CD4-positive, alpha-beta T cell (primary cell): Measurements from ENCODE around the gene NUSAP1. TPM values are rescaled to one million over a fixed set of nuclear protein-coding genes. Genes with fewer than 3 reads are reported as not detected.

Source experiments
- ATAC-seq: fragments of 200-7000 bp; cut with Tn5 transposase; one replicate; pipeline ENCODE4 v1.10.0; 2022; ENCODE audit warnings: mild to moderate bottlenecking; ENCODE audit not compliant: poor library complexity
- CTCF ChIA-PET: fragments of 350-600 bp; sonication (Branson Sonifier 250); formaldehyde crosslinking; loops from one replicate; lab custom pipeline; 2021; ENCODE audit warnings: antibody characterized with exemption, inconsistent platforms; lab: Charles Lee
- POLR2A ChIA-PET: fragments of 350-600 bp; sonication (Branson Sonifier 250); formaldehyde crosslinking; loops from one replicate; lab custom pipeline; 2021; ENCODE audit warnings: antibody characterized with exemption, inconsistent platforms; lab: Charles Lee
- DNase-seq, 14 experiments: peaks; one replicate each; pipeline ENCODE4 v3.0.0-alpha.2; 2013 to 2020; ENCODE audit warnings: mixed read lengths in 2 of 14
- H3K27ac ChIP-seq, 2 donors: one replicate each; pipeline versions ENCODE4 v1.5.1 to v1.7.0; 2013; ENCODE audit warnings: low read length in 2 of 2, low read depth in 1 of 2, mild to moderate bottlenecking in 1 of 2
- H3K27me3 ChIP-seq, 2 experiments: 1 replicate in 1 of 2; 2 replicates in 1 of 2; pipeline versions ENCODE4 v1.6.1 to v1.7.0; 2013; ENCODE audit warnings: low read length in 2 of 2, control low read depth in 1 of 2, mild to moderate bottlenecking in 1 of 2, moderate library complexity in 1 of 2; ENCODE audit not compliant: insufficient read depth in 2 of 2, control insufficient read depth in 1 of 2
- H3K36me3 ChIP-seq: one replicate; pipeline ENCODE4 v1.6.1; 2013; ENCODE audit warnings: low read length, control low read depth; ENCODE audit not compliant: insufficient read depth
- H3K4me1 ChIP-seq: one replicate; pipeline ENCODE4 v1.6.1; 2013; ENCODE audit warnings: low read length, control low read depth; ENCODE audit not compliant: insufficient read depth
- H3K4me3 ChIP-seq: one replicate; pipeline ENCODE4 v1.5.1; 2013; ENCODE audit warnings: mild to moderate bottlenecking, low read length, moderate library complexity
- H3K9me3 ChIP-seq, 2 experiments: 1 replicate in 1 of 2; 2 replicates in 1 of 2; pipeline versions ENCODE4 v1.6.1 to v1.7.0; 2013; ENCODE audit warnings: low read length in 2 of 2, mild to moderate bottlenecking in 2 of 2, control low read depth in 1 of 2, moderate library complexity in 1 of 2; ENCODE audit not compliant: control insufficient read depth in 1 of 2, insufficient read depth in 1 of 2
- H3K27ac Mint-ChIP-seq: one replicate; pipeline ENCODE4 v1.8.0; 2020; ENCODE audit warnings: mixed read lengths
- H3K27me3 Mint-ChIP-seq: one replicate; pipeline ENCODE4 v1.8.0; 2021; ENCODE audit warnings: mixed read lengths
- H3K36me3 Mint-ChIP-seq: one replicate; pipeline ENCODE4 v1.8.0; 2021; ENCODE audit warnings: low read depth, mixed read lengths
- H3K4me1 Mint-ChIP-seq: one replicate; pipeline ENCODE4 v1.8.0; 2021; ENCODE audit warnings: low read depth, mixed read lengths
- H3K4me3 Mint-ChIP-seq: one replicate; pipeline ENCODE4 v1.8.0; 2020; ENCODE audit warnings: mild to moderate bottlenecking, mixed read lengths
- H3K9me3 Mint-ChIP-seq: one replicate; pipeline ENCODE4 v1.8.0; 2020; ENCODE audit warnings: mixed read lengths
- intact Hi-C, 2 experiments: fragments of 100-400 bp; cut with DNase I in 1 of 2; cut with micrococcal nuclease in 1 of 2; formaldehyde crosslinking; loops; one replicate each; pipeline versions ENCODE4 v1.15.1 to v1.9.0; 2023 to 2025; cut with DNase I, micrococcal nuclease
- total RNA-seq, 174 experiments: library from RNA in 2 of 174; stranded (reverse) in 2 of 174; gene quantifications; one replicate each; pipeline ENCODE4 v1.2.3 and lab custom pipeline; 2021 to 2026
- TF ChIP-seq, protein P1 (sequence below): fragments of 200-600 bp; IDR thresholded peaks from one replicate; pipeline ENCODE4 v1.8.0; 2022; ENCODE audit warnings: antibody characterized with exemption, mild to moderate bottlenecking

The NUSAP1 gene
- total RNA-seq, 2 experiments from 2014 or later: 2.2 to 2.3 TPM

DNA sequence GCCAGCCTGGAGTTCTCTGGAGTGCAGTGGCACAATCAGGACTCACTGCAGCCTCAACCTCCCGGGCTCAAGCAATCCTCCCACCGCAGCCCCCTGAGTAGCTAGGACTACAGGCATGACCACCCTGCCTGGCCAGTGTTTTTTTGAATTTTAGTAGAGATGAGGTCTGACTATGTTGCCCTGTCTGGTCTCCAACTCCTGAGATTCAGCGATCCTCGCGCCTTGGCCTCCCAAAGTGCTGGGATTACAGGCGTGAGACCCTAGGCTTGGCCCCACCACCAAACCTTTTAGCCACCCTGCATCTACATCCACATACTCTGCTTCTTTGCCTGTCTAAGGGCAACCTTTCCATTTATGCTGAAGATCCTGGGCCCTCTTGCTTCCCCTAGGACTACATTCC, 4.4 kb downstream of the NUSAP1 start:
- Histone ChIP-seq H3K4me3 (no peak overlapping the region), H3K9me3 (no peaks in the 10 kb centered on the region), H3K36me3 (no peaks in the 10 kb centered on the region), H3K27me3 (no peaks in the 10 kb centered on the region), H3K4me1 (peaks cover 20% of the 10 kb centered on the region), H3K27ac (no peak overlapping the region)
- Mint-ChIP-seq H3K9me3 (no peaks in the 10 kb centered on the region), H3K27me3 (no peaks in the 10 kb centered on the region), H3K4me3 (no peak overlapping the region), H3K36me3 (peaks cover 12% of the 10 kb centered on the region), H3K4me1 (peaks cover 20% of the 10 kb centered on the region), H3K27ac (no peak overlapping the region)
- DNase-seq (no peak), ATAC-seq (no peak)
- TF ChIP-seq, protein P1, sequence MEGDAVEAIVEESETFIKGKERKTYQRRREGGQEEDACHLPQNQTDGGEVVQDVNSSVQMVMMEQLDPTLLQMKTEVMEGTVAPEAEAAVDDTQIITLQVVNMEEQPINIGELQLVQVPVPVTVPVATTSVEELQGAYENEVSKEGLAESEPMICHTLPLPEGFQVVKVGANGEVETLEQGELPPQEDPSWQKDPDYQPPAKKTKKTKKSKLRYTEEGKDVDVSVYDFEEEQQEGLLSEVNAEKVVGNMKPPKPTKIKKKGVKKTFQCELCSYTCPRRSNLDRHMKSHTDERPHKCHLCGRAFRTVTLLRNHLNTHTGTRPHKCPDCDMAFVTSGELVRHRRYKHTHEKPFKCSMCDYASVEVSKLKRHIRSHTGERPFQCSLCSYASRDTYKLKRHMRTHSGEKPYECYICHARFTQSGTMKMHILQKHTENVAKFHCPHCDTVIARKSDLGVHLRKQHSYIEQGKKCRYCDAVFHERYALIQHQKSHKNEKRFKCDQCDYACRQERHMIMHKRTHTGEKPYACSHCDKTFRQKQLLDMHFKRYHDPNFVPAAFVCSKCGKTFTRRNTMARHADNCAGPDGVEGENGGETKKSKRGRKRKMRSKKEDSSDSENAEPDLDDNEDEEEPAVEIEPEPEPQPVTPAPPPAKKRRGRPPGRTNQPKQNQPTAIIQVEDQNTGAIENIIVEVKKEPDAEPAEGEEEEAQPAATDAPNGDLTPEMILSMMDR: no peak
- ChIA-PET POLR2A (no interaction called here), CTCF (interaction anchor here (0.7 kb wide), 1 partner anchor 72 kb away, joined by 3 read pairs; no protein-coding TSS in a partner anchor)
- intact Hi-C loops: loop anchor here in 1 of 2 experiments (10.0 kb wide), 2 partner anchors 208 to 638 kb away; partner anchors contain the start of genes EHD4 and RPAP1

DNA sequence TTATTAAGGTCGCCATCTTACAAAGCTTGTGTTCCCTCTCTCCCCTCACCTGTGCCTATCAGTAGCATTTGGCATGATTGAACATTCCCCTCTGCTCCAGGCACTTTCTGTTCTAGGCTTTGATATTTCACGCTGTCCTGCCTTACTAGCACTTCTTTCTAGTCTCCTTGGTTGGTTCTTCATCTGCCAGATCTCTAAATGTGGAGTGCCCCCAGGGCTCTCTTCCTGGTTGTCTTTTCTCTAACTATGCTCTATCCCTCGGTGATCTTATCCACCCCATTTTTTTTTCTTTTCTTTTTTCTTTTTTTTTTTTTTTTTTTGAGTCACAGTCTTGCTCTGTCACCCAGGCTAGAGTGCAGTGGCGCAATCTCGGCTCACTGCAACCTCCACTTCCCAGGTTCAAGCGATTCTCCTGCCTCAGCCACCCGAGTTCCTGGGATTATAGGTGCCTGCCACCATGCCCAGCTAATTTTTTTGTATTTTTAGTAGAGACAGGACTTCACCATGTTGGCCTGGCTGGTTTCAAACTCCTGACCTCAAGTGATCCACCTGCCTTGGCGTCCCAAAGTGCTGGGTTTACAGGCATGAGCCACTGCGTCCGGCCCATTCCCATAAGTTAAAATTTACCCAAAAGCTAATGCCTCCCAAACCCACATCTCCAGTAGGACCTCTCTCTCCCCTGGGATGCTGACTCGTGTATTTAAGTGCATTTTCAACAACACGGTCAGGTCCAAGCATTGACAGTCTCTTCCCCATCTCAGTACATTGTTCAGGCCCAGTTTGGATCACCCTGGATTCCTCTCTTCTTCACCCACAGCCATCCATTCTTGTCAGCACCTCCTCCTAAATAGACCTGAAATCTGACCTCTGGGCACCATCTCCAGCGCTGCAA, 5.2 kb downstream of the NUSAP1 start:
- no peaks in the 10 kb centered on the region for H3K27me3 ChIP-seq
- intact Hi-C loops: loop anchor here in 1 of 2 experiments (10.0 kb wide), 2 partner anchors 207 to 637 kb away; partner anchors contain the start of genes EHD4 and RPAP1
- no peaks in the 10 kb centered on the region for H3K9me3 ChIP-seq
- ChIA-PET POLR2A (no interaction called here), CTCF (no interaction called here)
- H3K27ac ChIP-seq: no peak overlapping the region
- ATAC-seq (no peak), DNase-seq (no peak)
- Mint-ChIP-seq H3K4me3 (no peak overlapping the region), H3K36me3 (peaks cover 5% of the 10 kb centered on the region), H3K9me3 (no peaks in the 10 kb centered on the region), H3K27ac (no peak overlapping the region), H3K4me1 (peaks cover 13% of the 10 kb centered on the region), H3K27me3 (no peaks in the 10 kb centered on the region)
- H3K4me3 ChIP-seq: no peak overlapping the region
- TF ChIP-seq, protein P1: no peak
- H3K36me3 ChIP-seq: no peaks in the 10 kb centered on the region
- H3K4me1 ChIP-seq: peaks cover 20% of the 10 kb centered on the region

DNA sequence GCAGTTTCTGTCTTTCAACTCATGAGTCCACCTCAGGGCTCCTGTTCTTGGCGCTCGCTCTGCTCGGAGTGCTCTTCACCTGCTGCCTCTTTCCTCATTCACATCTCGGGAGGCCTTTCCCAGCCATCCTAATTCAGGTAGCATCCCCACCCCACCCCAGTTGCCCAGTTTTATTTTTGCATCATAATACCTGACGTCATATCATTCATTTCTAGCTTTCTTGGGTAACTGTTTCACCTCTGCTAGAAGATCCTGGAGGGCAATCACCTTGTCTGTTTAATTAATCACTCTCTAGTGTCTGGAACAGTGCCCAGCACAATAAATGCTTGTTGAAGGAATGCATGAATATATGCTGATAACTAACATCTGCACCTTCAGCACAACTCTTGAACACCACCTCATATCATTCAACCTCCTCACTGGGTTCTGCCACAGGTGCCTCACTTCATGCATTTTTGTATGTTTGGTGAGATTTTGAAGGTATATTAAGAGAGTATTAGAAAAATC, 7.6 kb downstream of the NUSAP1 start:
- POLR2A ChIA-PET: no interaction called here
- H3K36me3 ChIP-seq: no peaks in the 10 kb centered on the region
- no peak overlapping the region for H3K27ac ChIP-seq
- Mint-ChIP-seq H3K27ac (no peak overlapping the region), H3K9me3 (no peaks in the 10 kb centered on the region), H3K4me1 (peaks cover 7% of the 10 kb centered on the region), H3K4me3 (no peak overlapping the region), H3K27me3 (no peaks in the 10 kb centered on the region), H3K36me3 (no peaks in the 10 kb centered on the region)
- no peak for DNase-seq
- H3K4me3 ChIP-seq: no peak overlapping the region
- CTCF ChIA-PET: no interaction called here
- H3K27me3 ChIP-seq: no peaks in the 10 kb centered on the region
- ATAC-seq: no peak
- intact Hi-C loops: no loop called here
- no peaks in the 10 kb centered on the region for H3K9me3 ChIP-seq
- H3K4me1 ChIP-seq: peaks cover 5% of the 10 kb centered on the region
- TF ChIP-seq, protein P1: no peak
